HG02678 (cell line): Measurements from ENCODE around the gene CALN1.
"Not testable (repeated sequence)": the region's sequence is repeated elsewhere in the genome, so short reads cannot be mapped to it uniquely, and the experiment has no call there.

ENCODE experiments used
- ATAC-seq: cut with Tn5 transposase; IDR thresholded peaks from one replicate; pipeline ENCODE4 v1.9.1; 2021; ENCODE audit warnings: mild to moderate bottlenecking, moderate library complexity; ENCODE audit not compliant: unreplicated experiment

Gene CALN1

DNA sequence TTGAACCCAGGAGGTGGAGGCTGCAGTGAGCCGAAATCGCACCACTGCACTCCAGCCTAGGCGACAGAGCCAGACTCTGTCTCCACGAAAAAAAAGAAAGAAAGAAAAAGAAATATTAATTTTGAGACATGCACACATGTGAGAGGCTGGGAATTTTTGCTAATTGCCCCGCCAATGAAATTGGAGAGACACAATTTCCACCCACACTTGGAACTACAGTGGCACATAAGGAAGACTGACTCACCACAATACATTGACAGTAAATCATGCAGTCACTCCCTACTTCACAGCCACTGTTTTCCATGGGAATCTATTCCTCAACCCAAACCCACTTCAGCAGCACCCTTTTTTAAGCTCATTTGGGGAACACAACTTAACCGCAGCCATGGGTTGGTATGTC, 139.7 kb downstream of the CALN1 start:
- no peak for ATAC-seq

DNA sequence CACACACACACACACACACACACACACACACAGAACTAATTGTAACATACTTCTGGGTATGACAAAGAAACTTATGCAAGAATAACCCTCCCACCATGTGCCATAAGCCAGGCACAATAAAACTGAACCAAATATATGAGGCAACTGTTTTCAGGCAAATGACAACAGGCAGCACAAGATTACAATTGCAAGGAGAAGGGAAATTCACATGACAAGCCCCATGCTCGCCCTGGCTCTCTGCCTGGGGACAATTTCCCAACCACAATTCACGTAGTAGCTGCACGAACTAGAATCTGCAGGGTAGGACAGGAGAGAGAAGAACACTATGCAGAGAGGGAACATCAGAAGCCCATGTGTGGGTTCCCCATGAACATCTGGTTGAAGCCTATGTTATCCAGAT, 143.3 kb downstream of the CALN1 start:
- no peak for ATAC-seq

DNA sequence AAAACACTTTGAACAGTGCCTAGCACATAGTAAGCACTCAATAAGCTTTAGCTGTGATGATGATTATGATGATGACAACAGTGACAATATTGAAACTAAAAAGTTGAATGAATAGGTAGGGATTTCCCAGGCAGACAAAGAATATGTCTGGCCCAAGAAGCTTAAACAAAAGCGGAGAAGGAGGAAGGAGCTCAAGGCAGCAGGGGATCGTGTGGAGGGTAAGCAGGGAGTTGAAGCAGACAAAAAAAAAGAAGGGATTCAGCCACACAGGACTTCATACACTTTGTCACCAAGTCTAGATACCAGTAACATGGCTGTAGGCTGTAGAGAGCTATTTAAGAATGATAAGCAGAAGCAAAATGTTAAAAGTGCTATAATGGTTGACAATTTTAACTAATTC, 144.0 kb downstream of the CALN1 start:
- no peak for ATAC-seq

DNA sequence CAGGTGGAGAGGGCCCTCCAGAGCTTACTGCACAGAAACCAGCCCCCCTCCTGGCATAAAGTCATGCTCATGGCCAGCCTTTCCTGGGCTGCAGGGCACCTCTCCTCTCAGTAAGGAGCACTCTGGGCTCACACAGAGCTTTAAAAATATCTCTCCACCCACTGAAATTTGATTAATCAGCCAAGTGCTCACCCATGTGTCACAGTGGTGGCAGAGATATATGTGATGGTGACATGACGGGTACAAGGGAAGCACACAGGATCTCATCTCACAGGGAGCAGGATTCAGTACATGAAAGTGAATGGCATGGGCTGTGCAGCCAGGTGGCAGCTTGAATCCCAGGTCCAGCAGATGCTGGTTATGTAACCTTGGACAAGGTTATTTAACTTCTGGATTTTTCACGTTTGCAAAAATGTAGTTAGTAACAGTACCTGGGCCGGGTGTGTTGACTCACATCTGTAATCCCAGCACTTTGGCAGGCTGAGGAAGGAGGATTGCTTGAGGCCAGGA, 144.8 kb downstream of the CALN1 start:
- ATAC-seq, result no peak

DNA sequence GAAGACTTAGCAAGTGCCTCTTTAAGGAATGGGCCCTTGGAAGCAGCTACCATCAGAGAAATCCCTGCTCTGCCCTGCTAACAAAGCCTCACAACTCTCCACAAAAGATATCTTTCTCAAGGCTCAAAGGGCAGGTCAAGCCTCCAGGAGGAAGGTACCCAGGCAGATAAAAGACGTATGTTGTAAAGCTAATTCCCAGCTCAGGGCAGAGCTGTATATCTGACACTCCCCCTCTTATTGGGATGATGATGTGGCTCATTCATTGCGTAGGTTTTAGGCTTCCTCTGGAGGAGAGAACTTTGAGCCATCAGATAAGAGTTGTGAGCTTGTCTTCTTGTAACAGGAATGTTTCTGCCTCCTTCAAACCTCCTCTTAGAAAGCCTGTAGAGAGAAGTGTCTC, 145.4 kb downstream of the CALN1 start:
- no peak for ATAC-seq

DNA sequence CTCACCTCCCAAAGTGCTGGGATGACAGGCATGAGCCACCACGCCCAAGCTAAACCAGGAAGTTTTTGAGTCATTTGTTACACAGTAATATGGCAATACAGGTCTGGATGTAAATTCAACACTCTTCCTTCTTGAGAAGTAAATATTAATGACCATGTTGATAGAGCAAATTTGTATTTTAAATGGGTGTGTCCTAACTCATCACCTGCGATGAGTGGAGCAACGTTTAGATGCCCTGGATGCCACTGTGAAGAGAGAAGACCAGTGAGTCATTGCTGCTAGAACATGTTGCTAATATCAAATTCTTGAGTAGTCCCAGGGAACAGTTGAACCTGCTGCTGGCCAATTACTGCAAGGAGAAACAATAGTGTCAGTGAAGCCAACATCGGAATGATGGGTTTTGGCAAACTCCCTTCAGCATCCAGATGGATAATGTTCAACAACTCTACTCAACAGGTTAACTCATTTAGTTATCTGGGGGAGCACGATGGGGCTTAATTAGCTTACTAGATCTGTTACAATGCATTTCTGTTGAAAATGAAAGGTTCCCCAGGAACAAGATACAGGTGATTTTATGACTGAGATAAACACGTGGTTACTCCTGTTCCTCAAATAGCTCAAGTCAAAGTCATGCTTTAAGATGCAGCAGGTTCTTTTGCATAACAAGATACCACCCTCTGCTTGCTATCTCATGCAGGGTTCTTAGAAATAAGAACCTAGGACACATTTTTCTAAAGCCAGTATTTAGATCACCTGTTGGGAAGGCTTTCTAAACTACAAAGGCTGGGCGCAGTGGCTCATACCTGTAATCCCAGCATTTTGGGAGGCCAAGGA, 146.8 kb downstream of the CALN1 start:
- no peak for ATAC-seq

DNA sequence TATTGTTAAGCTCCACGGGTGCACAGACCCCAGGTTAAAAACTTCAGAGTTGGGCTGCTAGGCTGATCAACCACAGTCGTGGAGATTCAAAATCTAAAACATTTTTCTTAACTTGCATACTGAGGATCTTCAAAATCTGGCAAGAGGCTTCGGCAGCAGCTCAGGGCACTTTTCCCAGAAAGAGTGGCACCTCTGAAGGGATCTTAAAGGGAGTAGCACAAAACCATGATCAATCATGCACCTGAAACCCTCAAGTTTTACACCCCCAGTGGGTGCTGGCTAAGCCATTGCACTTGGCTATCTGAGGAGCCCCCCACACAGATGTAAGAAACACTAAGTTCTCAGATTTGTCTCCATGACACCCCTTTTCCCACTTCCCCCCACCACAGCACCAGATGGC, 151.7 kb downstream of the CALN1 start:
- ATAC-seq, result no peak

DNA sequence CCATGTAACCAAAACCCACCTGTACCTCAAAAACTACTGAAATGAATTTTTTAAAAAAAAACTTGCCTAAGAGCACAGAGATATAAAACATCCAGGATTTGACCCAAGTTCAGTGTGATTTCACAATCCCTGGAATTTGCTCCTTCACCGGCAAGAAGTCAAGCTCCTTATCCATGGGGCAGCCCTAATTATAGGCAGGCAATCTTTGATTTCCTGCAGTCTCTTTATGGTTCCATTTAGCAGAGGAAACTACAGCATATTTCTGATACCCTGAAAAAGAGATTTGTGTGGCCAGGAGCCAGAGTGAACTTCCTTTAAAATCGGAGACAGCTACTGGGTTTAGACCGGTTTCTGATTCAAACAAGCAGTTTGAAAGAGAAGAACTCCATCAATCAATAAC, 154.1 kb downstream of the CALN1 start:
- ATAC-seq, result no peak

DNA sequence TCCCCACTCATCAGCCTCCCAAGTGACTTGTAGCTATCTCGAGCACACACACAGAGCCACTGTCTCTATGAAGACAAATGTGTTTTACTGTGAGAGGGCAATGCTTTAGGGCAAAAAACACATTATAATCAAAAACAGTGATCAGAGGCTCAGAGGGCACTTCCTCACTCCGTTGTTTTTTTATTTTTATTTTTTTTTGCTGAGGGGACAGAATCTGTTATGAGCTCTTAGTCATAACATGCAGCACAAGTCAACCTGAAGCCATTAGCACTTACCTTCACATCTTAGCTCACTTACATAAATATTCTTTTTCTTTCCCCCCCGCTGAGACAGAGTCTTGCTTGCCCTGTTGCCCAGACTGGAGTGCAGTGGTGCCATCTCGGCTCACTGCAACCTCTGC, 157.7 kb downstream of the CALN1 start:
- no peak for ATAC-seq

DNA sequence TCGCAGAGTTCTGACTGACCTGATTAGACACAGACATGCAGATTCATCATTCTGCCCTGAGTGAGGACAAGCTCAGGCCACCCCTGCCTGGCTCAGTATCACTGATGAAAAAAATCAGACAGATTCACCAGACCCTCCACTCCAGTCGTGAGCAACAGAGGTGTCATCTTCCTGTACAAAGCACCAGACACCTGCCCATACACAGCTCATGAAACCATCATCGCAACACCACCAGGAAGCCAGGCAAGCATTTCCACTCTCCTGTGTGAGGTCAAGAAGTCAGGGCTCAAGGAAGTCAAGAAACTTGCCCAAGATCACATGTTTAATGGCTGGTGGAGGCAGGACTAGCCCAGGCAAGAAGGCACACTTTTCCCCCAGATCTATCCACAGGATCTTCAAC, 163.0 kb downstream of the CALN1 start:
- ATAC-seq, result no peak

DNA sequence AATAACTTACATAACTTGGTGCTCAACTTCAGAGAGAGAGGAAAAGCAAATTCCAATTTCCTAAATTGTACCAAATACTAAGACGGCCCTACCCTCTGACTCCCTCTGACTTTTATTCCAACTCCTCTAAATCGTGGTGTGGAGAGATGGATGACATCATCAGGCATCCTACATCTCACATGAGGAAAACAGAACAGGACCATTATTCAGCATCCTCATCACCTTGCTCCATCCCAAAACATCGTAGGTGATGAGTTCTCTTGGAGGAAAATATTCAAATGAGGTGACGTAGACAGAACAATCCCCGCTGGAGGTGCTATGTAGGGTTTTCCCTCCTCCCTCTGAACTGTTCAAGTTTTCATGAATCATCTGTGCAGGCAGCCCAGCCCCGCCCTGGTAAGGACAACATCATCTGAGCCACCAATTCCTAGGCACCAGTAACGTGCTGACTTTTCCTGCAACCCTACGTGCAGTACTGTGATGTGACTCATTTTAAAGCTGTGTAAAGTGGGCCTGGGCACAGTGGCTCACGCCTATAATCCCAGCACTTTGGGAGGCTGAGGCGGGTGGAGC, 167.2 kb downstream of the CALN1 start:
- no peak for ATAC-seq

DNA sequence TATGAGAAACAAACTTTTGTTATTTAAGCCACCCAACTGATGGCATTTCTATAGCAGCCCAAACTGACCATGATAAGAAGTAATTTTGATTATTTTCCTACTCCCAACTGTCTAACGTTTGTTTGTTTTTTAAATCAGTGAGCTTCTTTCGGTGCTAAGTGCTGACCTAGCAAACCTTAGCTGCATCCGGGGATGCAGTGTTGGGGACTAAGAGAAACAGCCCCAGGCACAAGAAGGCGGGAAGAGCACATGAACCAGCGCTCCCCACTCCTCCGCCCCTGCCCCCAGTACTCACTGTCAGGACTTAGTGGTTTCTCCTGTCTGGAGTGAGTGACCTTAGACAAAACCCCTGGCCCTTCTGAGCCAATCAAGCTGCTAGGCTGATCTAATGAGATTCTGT, 168.8 kb downstream of the CALN1 start:
- no peak for ATAC-seq

DNA sequence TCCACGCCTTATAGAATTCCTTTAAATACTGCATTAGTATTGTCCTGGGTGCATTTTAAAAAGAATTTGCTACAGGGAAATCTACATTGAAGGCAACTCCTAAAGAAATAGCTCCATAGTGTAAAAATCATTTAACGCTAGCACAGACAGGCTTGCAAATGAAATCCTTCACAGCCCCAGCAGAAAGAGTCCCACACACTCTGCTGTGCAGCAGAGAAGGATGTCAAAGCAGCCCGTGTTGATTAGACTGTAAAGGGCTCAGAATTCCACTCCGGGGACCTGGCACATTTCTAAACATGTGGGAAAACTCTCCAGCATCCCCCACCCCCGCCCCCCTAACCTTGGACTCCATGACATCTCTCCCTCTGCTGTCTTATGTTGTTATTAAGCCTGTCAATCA, 176.8 kb downstream of the CALN1 start:
- ATAC-seq, result no peak

DNA sequence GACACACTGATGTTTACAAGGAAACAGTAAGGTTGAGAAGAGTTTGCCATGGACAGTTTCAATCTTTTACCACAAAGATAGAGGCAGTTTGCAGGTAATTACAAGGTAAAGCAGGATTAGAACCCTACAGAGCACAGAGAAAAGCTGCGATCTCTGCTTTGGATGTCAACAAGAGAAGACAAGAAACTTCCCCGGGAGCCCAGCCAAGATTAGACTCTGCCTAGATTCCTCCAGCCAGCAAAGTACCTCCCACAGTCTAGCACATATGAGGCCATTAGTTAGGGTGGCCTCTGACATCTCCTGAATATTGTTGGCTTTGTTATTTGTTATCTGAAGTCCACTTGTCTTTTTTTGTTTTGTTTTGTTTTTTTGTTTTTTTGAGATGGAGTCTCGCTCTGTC, 178.1 kb downstream of the CALN1 start:
- no peak for ATAC-seq

DNA sequence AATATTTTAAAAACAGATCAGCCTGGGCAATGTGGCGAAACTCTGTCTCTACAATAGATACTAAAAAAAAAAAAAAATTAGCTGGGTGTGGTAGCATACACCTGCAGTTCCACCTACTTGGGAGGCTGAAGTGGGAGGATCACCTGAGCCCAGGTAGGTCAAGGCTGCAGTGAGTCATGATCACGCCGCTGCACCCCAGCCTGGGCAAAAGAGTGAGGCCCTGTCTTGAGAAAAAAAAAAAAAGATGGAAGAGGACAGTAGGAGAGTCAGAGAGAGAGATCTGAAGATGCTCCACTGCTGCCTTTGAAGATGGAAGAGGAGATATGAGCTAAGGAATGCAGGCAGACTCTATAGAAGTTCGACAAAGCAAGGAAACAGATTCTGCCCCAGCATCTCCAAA, 181.9 kb downstream of the CALN1 start:
- no peak for ATAC-seq

DNA sequence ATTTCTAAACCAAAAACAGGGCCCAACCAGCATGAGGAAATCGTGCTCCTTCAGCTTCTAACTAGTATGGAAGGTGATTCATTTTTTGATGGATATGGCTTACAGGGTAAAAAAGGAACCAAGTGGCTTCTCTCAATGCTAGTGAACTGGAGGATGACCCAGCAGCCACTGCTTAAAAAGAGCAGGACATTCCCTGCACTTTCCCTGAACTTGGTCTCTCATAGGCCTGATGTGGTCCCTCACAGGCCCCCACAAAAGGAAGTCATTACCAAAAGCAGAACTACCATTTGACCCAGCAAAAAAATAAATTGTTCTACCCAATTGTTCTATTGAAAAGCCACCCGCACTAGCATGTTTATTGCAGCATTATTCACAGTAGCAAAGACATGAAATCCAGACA, 188.8 kb downstream of the CALN1 start:
- no peak for ATAC-seq

DNA sequence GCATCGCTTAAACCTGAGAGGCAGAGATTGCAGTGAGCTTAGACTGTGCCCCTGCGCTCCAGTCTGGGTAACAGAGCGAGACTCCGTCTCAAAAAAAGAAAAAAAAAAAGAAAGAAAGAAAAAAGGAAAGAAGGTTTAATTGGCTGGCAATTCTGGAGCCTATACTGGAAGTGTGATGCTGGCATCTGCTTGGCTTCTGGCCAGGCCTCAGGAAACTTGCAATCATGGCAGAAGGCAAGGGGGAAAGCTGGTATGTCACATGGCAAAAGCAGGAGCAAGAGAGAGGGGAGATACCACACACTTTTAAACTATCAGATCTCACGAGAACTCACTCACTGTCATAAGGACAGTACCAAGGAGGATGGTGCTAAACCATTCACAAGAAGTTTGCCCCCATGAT, 190.0 kb downstream of the CALN1 start:
- ATAC-seq, result no peak

DNA sequence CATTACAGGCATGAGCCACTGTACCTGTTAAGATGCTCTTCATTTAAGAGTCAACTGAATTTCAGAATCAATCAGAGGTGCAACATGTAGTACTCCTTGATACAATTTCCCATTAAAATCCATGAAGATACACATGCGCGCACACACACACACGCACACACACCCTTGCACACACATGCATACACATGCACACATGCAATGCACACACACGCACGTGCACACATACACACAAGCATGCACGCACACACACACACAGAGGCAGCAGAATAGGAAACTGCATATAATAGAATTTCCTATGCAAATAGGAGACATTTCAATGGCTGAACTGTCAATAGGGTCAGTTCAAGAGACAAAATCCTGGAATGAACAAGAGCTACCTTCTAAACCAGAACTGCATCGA, 192.6 kb downstream of the CALN1 start:
- no peak for ATAC-seq

DNA sequence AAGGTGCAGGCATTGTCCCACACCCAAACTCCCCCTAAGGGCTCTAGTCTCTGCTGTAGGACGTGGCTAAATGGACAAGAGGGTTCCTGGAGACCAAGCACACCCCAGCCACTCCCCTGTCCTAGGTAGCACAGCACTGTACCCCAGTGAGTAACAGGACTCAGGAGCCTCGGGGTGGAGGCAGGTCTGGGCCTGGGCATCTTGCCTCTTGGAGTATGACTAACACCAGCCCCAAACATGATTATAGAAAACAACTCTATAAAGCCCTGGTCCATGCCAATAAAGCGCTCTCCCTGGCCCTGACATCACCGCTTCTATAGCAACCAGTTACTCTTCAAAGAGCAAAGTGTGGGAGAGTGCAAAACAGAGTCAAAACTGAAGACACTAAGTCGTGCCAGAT, 195.0 kb downstream of the CALN1 start:
- no peak for ATAC-seq

DNA sequence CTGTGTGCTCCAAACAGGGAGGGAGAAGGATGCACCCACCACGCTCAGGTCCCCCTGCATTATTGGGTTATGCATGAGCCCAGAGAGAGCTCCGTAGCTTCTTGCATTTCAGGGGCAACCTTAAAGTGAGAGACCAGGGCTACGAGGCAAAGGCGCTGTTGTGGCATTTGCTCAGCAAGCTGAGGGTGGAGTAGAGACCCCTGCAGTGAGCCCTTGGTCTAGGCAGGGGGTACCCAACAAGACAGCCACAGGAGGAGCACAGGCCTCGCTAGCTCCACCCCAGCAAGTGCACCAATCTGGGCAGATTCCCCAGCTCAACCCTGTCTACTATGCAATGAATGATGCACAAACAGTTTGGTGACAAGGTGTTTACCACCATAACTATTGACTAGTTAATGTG, 198.4 kb downstream of the CALN1 start:
- no peak for ATAC-seq

DNA sequence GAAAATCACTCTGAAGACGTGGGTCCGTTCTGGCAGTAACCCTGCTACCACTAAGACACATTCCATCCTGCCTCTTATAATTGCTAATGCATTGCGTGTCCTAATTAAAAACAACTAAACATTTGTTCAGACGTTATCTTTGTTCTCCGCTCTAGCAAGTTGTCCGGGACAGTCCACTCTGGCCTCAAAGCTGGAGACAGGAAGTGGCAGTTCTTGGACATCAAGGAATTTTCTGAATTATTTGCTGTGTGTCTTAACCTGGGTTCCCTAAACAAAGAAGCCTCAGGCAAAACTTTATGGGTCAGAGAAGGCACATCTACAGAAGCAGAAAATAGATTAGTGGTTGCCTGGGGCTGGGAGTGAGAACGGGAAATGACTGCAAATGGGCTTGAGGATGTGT, 199.1 kb downstream of the CALN1 start:
- no peak for ATAC-seq

DNA sequence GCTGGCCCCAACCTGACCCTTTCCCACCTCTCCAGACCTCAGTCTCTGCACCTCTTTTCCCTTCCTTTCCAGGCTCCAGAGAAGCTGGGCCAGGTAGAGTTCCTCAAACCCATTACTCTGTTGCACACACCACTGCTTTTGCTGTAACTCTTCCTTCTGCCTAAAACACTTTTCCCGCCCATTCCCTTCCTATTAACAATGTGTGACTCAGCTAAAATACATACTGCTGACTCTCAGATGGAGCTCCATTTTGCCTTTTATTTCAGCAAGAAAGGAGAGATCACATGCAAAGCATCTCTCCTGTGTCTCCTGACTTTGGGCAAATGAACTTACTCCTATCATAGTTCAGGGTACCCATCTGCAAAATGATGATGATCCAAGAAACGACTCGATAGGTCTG, 201.0 kb downstream of the CALN1 start:
- no peak for ATAC-seq

DNA sequence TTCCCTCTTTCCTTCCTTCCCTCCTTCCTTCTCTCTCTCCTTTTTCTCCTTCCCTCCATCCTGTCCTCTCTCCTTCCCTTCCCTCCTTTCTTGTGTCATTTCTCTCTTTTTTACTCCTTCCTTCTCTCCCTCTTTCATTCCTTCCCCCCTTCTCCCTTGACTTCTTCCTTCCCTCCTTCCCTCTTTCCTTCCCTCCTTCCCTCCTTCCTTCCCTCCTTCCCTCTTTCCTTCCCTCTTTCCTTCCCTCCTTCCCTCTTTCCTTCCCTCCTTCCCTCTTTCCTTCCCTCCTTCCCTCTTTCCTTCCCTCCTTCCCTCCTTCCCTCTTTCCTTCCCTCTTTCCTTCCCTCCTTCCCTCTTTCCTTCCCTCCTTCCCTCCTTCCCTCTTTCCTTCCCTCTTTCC, 203.1 kb downstream of the CALN1 start:
- not testable (repeated sequence) for ATAC-seq
